SJCRH30 (cell line): Measurements from ENCODE around the gene ALKBH8. TPM values are rescaled to one million over a fixed set of nuclear protein-coding genes. Genes with fewer than 3 reads are reported as not detected.
"Not testable (repeated sequence)": the region's sequence is repeated elsewhere in the genome, so short reads cannot be mapped to it uniquely, and the experiment has no call there.

Experiments used
- DNase-seq, 2 experiments: peaks; one replicate each; pipeline ENCODE4 v3.0.0-alpha.2; 2015 to 2020
- H3K27ac ChIP-seq: fragments of 250-450 bp; sonication (Bioruptor Pico); 2 replicates; pipeline ENCODE4 v1.5.1; 2020; ENCODE audit warnings: mild to moderate bottlenecking, moderate library complexity
- H3K27me3 ChIP-seq: fragments of 250-450 bp; sonication (Bioruptor Pico); 2 replicates; pipeline ENCODE4 v1.5.1; 2020; ENCODE audit warnings: mild to moderate bottlenecking, moderate library complexity
- H3K36me3 ChIP-seq: fragments of 250-450 bp; sonication (Bioruptor Pico); 2 replicates; pipeline ENCODE4 v1.5.1; 2020; ENCODE audit warnings: mild to moderate bottlenecking, moderate library complexity
- H3K4me1 ChIP-seq: fragments of 250-450 bp; sonication (Bioruptor Pico); 2 replicates; pipeline ENCODE4 v1.5.1; 2020; ENCODE audit warnings: mild to moderate bottlenecking, moderate library complexity
- H3K4me3 ChIP-seq: fragments of 250-450 bp; sonication (Bioruptor Pico); 2 replicates; pipeline ENCODE4 v1.5.1; 2020; ENCODE audit warnings: mild to moderate bottlenecking, moderate library complexity
- H3K9me3 ChIP-seq: fragments of 250-450 bp; sonication (Bioruptor Pico); replicated peaks from 2 replicates; pipeline ENCODE4 v1.5.1; 2020; ENCODE audit warnings: mild to moderate bottlenecking, moderate library complexity
- total RNA-seq: library from RNA; depleted of rRNA; stranded (reverse); fragments of >200 nt; shearing (Covaris generic); gene quantifications from 2 replicates; pipeline ENCODE4 v1.2.3, GENCODE V29; 2014

The ALKBH8 gene
- total RNA-seq, 1 experiment from 2014 or later, result 6.0 TPM

DNA sequence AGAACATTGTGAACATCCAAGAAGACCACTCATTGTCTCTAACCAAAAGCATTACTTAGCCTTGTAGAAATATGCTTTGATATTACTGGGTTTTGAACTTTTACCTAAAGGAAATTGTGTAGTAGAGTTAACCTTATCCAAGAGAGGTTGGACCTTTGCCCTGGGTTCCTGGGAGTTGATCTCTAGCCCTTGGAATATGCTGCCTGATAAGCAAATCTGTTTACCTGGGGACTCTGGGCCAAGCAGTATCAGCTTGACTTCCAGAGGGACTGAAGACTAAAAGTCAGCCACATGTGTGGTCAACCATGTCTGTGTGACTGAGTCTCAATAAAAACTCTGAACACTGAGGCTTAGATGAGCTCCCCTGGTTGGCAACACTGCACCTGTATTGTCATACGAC, 63.8 kb downstream of the ALKBH8 start:
- Histone ChIP-seq H3K4me3 (no peak overlapping the region), H3K27ac (no peak overlapping the region), H3K4me1 (no peaks in the 10 kb centered on the region), H3K27me3 (no peaks in the 10 kb centered on the region), H3K36me3 (peaks cover 14% of the 10 kb centered on the region; the same call in 1 of the 2 replicates), H3K9me3 (no peaks in the 10 kb centered on the region)
- no peak for DNase-seq

GRCh38 chr11:107497371-107497770, 68.2 kb downstream of the ALKBH8 start:
- not testable (repeated sequence) for H3K9me3 ChIP-seq, H3K27me3 ChIP-seq, H3K36me3 ChIP-seq, H3K27ac ChIP-seq, DNase-seq, H3K4me3 ChIP-seq, H3K4me1 ChIP-seq

GRCh38 chr11:107496011-107496410, 69.5 kb downstream of the ALKBH8 start:
- Histone ChIP-seq H3K27ac (no peak overlapping the region), H3K36me3 (no peaks in the 10 kb centered on the region), H3K27me3 (no peaks in the 10 kb centered on the region), H3K4me1 (peaks cover 6% of the 10 kb centered on the region), H3K9me3 (no peaks in the 10 kb centered on the region), H3K4me3 (no peak overlapping the region)
- DNase-seq, result no peak

- no peak overlapping the region for H3K27ac ChIP-seq
- no peaks in the 10 kb centered on the region for H3K36me3 ChIP-seq
- no peaks in the 10 kb centered on the region for H3K9me3 ChIP-seq
- no peak overlapping the region for H3K4me3 ChIP-seq
- DNase-seq, result no peak
- peaks cover 7% of the 10 kb centered on the region for H3K4me1 ChIP-seq
- no peaks in the 10 kb centered on the region for H3K27me3 ChIP-seq
These were observed 71.5 kb downstream of the ALKBH8 start for GRCh38 chr11:107494055-107494454.

DNA sequence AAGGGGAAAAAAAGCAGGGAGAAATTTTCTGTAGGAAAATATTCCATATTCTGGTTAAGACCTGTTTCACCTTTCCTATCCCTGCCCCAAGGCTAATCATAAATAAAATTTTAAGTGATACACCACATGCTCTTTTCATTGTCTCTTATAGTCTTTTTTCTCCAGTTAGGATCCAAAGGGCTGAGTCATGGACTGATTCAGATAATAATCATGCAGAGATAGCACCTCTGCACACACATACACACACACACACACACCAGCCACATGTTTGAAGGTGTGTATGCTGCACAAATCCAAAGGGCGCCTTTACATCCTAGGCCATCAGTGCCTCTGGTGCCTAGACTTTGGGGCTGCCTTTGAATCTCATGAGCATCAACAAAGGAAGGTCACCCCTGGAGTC, 72.4 kb downstream of the ALKBH8 start:
- H3K9me3 ChIP-seq, result no peaks in the 10 kb centered on the region
- peaks cover 7% of the 10 kb centered on the region for H3K4me1 ChIP-seq
- H3K36me3 ChIP-seq, result no peaks in the 10 kb centered on the region
- H3K4me3 ChIP-seq, result no peak overlapping the region
- no peaks in the 10 kb centered on the region for H3K27me3 ChIP-seq
- DNase-seq, result no peak
- H3K27ac ChIP-seq, result no peak overlapping the region

DNA sequence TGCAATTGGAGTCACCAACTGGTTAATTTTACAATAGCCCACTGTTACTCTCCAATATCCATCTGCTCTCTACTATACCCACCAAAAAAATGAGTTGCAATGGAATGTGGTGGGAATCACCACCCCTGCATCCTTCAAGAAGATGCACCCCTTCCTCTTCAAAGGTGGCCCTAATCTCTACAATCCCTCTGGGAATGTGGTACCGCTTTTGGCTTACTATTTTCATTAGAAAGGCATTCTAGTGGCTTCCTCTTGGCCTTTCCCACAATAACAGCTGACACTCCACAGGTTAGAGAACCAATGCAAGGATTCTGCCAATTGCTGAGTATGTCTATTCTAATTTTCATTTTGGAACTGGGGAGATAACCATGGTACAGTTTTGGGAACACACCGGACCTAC, 74.7 kb downstream of the ALKBH8 start:
- Histone ChIP-seq H3K27ac (peak overlapping the region; percentile 24; the same call in 1 of the 2 replicates), H3K36me3 (no peaks in the 10 kb centered on the region), H3K9me3 (no peaks in the 10 kb centered on the region), H3K4me1 (peaks cover 7% of the 10 kb centered on the region), H3K4me3 (no peak overlapping the region), H3K27me3 (no peaks in the 10 kb centered on the region)
- DNase-seq, result peak; percentile 39 to 64

- H3K27me3 ChIP-seq, result no peaks in the 10 kb centered on the region
- no peaks in the 10 kb centered on the region for H3K36me3 ChIP-seq
- no peak overlapping the region for H3K4me3 ChIP-seq
- no peak overlapping the region for H3K27ac ChIP-seq
- H3K4me1 ChIP-seq, result no peaks in the 10 kb centered on the region
- DNase-seq, result no peak
- no peaks in the 10 kb centered on the region; the same call in 1 of the 2 replicates for H3K9me3 ChIP-seq
These were observed 83.3 kb downstream of the ALKBH8 start for GRCh38 chr11:107482234-107482633.

- H3K27ac ChIP-seq, result no peak overlapping the region
- H3K9me3 ChIP-seq, result no peaks in the 10 kb centered on the region
- H3K27me3 ChIP-seq, result no peaks in the 10 kb centered on the region
- no peak for DNase-seq
- no peaks in the 10 kb centered on the region for H3K36me3 ChIP-seq
- H3K4me1 ChIP-seq, result no peaks in the 10 kb centered on the region
- H3K4me3 ChIP-seq, result no peak overlapping the region
These were observed 86.6 kb downstream of the ALKBH8 start for GRCh38 chr11:107478922-107479321.

GRCh38 chr11:107477820-107478219, 87.7 kb downstream of the ALKBH8 start:
- Histone ChIP-seq H3K27me3 (no peaks in the 10 kb centered on the region), H3K9me3 (no peaks in the 10 kb centered on the region), H3K4me3 (no peak overlapping the region), H3K27ac (no peak overlapping the region), H3K4me1 (no peaks in the 10 kb centered on the region), H3K36me3 (no peaks in the 10 kb centered on the region)
- DNase-seq, result no peak

- Histone ChIP-seq H3K9me3 (no peaks in the 10 kb centered on the region), H3K27me3 (no peaks in the 10 kb centered on the region), H3K4me3 (no peak overlapping the region), H3K36me3 (no peaks in the 10 kb centered on the region), H3K4me1 (no peaks in the 10 kb centered on the region), H3K27ac (no peak overlapping the region)
- no peak for DNase-seq
These were observed 91.7 kb downstream of the ALKBH8 start for GRCh38 chr11:107473792-107474191.

DNA sequence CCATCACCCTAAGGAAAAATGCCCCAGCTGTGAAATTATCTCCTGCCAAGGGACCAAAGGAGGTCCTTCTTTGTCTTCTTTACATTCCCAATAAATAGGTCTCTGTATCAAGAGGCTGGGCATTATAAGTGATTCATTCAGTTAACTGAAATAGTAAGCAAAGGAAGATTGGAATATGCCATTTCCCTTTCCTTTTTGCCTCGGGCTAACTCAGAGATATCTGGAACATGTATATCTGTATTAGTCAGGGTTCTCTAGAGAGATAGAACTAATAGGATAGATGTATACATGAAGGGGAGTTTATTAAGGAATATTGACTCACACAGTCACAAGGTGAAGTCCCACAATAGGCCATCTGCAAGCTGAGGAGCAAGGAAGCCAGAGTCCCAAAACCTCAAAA, 92.6 kb downstream of the ALKBH8 start:
- Histone ChIP-seq H3K27me3 (no peaks in the 10 kb centered on the region), H3K4me3 (no peak overlapping the region), H3K36me3 (no peaks in the 10 kb centered on the region), H3K4me1 (no peaks in the 10 kb centered on the region), H3K27ac (no peak overlapping the region), H3K9me3 (no peaks in the 10 kb centered on the region)
- no peak for DNase-seq

DNA sequence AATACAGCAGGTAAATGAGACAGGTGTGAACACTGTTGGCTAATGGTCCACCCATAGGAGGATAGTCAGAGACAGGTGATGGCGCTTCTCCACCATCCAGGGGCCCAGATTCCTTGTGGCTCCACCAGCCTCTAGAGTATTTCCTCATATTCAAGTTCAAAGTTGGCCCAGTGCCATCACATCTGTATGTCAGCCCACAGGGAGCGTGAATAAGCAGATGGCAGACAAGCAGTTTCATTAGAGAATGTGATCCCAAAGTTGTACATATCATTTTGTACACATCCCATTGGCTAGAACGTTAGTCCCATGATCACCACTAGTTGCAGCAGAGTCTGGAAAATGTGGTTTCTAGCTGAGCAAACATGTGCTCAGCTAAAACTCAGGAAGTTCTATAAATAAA, 96.9 kb downstream of the ALKBH8 start:
- no peaks in the 10 kb centered on the region for H3K27me3 ChIP-seq
- peak; percentile 19 to 46 for DNase-seq
- no peak overlapping the region for H3K4me3 ChIP-seq
- H3K9me3 ChIP-seq, result no peaks in the 10 kb centered on the region
- no peak overlapping the region for H3K27ac ChIP-seq
- no peaks in the 10 kb centered on the region for H3K4me1 ChIP-seq
- H3K36me3 ChIP-seq, result no peaks in the 10 kb centered on the region

- DNase-seq, result no peak
- no peak overlapping the region for H3K27ac ChIP-seq
- H3K9me3 ChIP-seq, result no peaks in the 10 kb centered on the region
- no peak overlapping the region for H3K4me3 ChIP-seq
- no peaks in the 10 kb centered on the region for H3K4me1 ChIP-seq
- no peaks in the 10 kb centered on the region for H3K36me3 ChIP-seq
- H3K27me3 ChIP-seq, result no peaks in the 10 kb centered on the region
These were observed 97.8 kb downstream of the ALKBH8 start for GRCh38 chr11:107467696-107468095.

GRCh38 chr11:107466275-107466866, 99.2 kb downstream of the ALKBH8 start:
- not testable (repeated sequence) for H3K4me1 ChIP-seq, H3K9me3 ChIP-seq, H3K36me3 ChIP-seq

GRCh38 chr11:107457558-107458271, 107.8 kb downstream of the ALKBH8 start, which contains the start of gene CWF19L2:
CWF19L2 (minus strand) TSS chr11:107457825; CDS start chr11:107457816, 9 bp downstream.
- Histone ChIP-seq H3K4me3 (peak within 1 kb of the TSS; percentile 79), H3K36me3 (no peaks in the 10 kb centered on the region), H3K4me1 (peaks cover 4% of the 10 kb centered on the region; the same call in 1 of the 2 replicates), H3K27ac (peak within 1 kb of the TSS; percentile 59), H3K27me3 (no peaks in the 10 kb centered on the region), H3K9me3 (no peaks in the 10 kb centered on the region)
- peak; percentile 85 to 93 for DNase-seq

More at GRCh38 chr11:107466275-107466866, 99.2 kb downstream of the ALKBH8 start:
- not testable (repeated sequence) for DNase-seq, H3K27me3 ChIP-seq, H3K4me3 ChIP-seq, H3K27ac ChIP-seq

GRCh38 chr11:107457205-107457557, 108.4 kb downstream of the ALKBH8 start:
- Histone ChIP-seq H3K27ac (peak overlapping the region; percentile 59), H3K4me1 (peaks cover 4% of the 10 kb centered on the region; the same call in 1 of the 2 replicates), H3K9me3 (no peaks in the 10 kb centered on the region), H3K27me3 (no peaks in the 10 kb centered on the region), H3K4me3 (peak overlapping the region; percentile 79), H3K36me3 (no peaks in the 10 kb centered on the region)
- no peak for DNase-seq
